NCI-H1048 (cell line): ENCODE measurements around the gene RPP25.
"Not testable (repeated sequence)": the region's sequence is repeated elsewhere in the genome, so short reads cannot be mapped to it uniquely, and the experiment has no call there.

Experiments used
- DNase-seq: peaks from one replicate; lab custom pipeline; 2025; lab: John Stamatoyannopoulos, UW

The RPP25 gene

GRCh38 chr15:74962671-74963070 lies 6.1 kb upstream of the RPP25 start:
- no peak for DNase-seq

GRCh38 chr15:74962219-74962618 lies 5.6 kb upstream of the RPP25 start:
- no peak for DNase-seq

GRCh38 chr15:74961616-74962015 lies 5.0 kb upstream of the RPP25 start:
- DNase-seq: no peak

GRCh38 chr15:74960995-74961588 lies 4.5 kb upstream of the RPP25 start:
- DNase-seq: no peak

- DNase-seq: no peak
Observed at GRCh38 chr15:74960286-74960685, 3.7 kb upstream of the RPP25 start.

DNA sequence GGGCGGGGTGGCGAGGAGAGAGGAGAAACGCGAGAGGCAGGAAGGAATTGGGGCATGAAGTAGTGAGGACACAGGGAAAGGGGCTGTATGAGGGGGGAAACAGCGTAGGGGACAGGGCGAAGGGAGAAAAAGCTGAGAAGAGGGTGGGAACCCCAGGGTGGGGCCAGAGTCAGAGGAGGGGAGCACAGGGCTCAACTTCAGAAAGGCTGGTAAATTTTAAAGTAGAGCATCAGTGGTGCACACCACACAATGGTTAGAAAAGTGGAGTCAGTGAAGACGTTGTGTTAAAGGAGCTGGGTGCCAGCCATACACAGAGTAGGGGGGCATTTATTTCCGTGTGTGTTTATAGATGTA lies 3.0 kb upstream of the RPP25 start:
- DNase-seq: no peak

DNA sequence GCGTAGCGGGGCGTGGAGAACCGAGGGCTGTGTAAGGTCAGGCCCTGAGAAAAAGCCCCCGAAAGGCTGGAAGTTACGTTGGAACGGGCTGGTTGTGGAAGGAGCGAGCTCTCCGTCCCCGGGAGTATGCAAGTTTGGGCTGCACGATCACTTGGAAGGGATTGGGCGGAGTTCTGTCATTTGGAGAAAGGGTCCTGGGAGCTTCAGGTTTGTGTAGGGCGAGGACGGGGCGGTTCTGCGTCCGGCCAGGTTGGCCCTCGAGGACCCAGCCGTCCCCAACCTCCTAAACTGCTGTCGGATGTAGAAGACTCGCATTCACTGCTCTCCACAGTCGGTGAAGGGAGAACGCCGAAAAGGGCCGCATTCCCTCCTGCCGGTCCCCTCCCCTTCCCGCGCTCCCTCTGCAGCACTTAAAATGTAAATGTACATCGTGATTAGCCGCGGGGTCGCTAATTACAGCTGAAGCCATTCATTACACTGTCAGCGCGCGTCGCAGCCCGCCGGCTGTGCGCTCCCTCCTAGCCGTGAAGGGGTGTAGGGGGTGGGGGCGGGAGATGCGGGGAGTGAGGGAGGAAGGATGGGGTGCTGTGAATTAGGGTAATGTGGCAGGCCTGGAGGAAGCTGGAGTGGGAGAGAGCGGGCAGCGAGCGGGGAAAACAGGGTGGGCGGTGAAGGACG lies 2.5 kb upstream of the RPP25 start:
- DNase-seq: no peak

DNA sequence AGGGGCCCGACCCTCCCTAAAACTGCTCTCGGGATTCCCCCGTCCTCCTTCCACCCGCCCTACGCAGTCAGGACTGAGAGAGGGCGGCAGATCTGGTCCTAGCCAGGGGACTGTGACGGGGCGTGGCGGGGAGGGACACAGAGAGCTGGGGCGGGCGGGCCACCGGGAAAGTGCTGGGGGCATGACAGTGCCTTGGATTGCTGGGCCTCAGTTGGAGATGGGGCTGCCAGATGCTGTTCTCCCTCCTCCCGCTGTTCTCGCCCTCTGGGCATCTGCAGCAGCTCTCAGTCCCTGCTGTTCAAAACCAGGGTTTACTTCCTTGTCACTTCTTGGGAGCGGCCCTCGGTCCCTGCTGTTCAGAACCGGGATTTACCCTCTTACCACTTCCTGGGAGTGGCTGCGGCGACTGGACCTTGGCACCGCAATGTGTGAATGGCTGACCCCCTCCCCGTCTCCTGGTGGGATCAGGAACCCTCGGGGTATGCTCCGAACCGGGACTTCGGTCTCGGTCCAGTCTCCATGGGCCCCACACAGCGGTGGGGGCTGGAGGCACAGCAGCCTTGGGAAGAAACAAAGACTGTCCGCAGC lies 1.8 kb upstream of the RPP25 start:
- no peak for DNase-seq

GRCh38 chr15:74957476-74958035 lies 984 bp upstream of the RPP25 start:
- DNase-seq: no peak

DNA sequence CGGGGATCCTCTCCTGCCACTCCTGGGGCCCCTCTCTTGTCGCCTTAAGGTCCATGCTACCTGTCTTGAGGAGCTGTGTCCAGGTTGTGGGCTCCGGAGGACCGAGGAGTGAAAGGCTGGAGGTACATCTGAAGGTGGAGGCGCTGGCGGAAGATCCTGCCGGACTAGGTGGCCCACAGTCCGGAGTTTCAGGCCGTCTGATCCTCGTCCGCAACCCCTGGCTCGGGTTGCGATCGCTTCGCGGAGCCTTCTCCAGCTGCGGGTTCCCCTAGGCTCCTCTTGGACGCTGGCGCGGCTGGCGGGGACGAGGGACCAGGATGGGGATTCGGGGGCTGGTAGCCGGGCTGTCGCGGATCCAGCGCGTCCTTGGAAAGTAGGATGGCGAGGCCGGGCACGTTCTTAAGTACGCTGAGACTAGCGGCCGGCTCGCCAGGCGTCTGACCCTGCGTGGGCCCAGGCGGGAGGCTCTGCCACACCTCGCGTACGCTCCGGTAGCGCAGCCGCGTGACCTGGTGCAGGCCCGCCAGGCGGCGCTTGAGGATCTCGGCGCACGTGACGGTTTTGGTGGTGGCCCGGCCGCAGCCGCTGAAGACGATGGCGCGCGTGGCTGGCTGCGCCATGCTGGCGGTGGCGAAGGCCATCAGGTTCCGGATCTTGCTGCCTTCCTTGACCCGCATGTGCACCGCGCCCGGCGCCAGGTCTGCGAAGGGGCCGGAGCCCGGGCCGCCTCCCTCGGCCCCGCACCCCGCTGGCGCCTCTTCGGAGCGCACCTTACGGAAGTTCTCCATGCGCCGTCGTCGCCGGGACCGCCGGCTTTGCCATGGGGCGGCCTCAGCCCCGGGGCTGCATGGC lies 550 bp downstream of the RPP25 start:
- DNase-seq: no peak

GRCh38 chr15:74955017-74955416 lies 1.6 kb downstream of the RPP25 start:
- DNase-seq: no peak

DNA sequence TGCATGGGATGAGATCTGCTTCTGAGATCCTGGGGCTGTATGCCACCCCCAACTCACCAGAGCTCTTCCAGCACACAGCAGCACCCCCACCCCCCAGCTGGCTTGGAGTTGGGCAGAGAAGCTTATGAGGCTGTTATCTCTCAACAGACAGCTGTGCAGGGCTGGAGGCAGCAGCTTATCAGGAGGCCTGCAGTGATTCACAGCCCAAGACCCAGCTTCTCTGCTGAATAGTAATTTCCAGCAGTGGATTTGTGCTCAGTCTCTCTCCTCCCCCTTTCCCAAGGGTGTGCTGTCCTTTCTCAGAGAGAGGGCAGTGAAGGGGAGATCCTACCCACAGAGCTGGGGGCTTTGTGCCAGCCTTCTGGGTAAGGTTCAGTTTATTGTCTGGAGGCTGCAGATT lies 2.1 kb downstream of the RPP25 start:
- no peak for DNase-seq

- DNase-seq: no peak
Observed at GRCh38 chr15:74951006-74951405, 5.6 kb downstream of the RPP25 start.

GRCh38 chr15:74950078-74950908 lies 6.3 kb downstream of the RPP25 start:
- no peak for DNase-seq

DNA sequence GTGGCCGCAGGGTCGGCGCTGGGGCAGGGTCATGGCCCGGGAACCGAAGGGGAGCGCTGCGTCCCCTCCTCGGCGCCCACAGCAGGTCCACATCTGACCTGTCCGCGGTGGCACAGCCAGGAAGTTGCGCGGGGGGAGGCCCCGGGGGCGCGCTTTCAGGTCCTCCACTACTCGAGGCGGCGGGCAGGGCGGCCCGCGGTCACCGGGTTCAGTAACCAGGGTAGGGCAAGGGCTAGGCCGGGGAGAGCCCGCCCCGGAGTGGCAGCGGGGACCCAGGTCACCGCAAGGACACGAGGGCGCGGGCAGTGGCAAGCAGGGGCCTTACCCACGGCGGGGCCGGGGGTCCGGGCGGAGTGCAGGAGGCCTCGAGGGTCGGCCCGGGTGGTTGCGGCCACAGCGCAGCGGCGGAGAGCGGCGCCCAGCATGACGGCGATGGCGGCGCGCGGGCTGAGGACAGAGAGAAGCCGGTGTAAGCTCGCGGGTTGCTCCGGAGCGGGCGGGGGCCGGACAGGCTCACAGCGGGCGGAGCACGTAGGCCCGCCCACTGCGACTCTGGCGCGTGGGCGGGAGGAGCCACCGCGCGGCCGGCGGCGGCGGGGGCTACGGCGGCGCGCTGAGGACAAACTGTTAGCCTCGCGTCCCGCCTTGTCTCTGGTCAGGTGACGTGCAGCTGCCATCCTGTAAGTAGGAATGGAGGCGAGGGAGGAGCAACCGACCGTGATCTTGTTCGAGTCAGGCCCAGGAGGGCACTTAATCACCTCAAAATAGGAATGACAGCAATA lies 18.8 kb downstream of the RPP25 start, which contains the start of gene COX5A:
COX5A (minus strand) TSS at position 484 of the 782 bp plus-strand sequence; CDS start at position 425, 59 bp downstream.
- peak; percentile 83 for DNase-seq

GRCh38 chr15:74937272-74937589 lies 19.3 kb downstream of the RPP25 start:
- no peak for DNase-seq

- not testable (repeated sequence) for DNase-seq
Observed at GRCh38 chr15:74935193-74935592, 21.4 kb downstream of the RPP25 start.

DNA sequence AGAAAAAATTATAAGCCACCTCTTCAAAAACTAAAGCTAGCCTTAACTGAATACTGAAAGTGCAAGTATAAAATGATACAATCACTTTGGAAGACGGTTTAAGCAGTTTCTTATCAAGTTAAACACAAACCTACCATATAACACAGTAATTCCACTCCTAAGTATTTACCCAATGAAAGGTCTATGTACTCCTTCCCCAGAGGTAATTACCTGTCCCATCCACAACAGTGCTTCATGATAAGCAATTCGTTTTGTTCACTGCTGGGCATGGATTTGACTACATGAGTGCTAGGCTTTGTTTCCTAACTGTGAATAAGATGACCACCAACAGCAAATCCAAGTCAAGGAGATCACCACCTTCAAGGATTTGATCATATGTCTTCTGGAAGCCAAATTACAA lies 23.0 kb downstream of the RPP25 start:
- DNase-seq: no peak

DNA sequence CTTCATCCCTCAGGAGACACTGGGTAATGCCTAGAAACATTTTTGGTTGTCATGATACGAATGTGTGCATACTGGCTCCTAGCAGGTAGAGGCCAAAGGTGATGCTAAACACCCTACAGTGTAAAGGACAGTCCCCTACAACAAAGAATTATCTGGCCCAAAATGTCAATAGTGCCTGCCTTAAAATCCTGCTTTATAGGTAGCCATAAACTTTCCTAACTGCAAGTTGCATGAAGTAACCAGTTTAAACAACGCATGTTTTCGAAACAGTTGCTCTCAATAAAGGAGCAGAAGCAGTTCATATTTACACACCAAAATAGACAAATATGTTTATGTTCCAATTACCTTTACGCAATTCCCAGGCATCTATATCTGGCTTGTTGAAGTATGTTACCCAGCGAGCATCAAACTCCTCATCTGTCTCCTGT lies 27.8 kb downstream of the RPP25 start:
- DNase-seq: no peak

GRCh38 chr15:74924525-74924924 lies 32.0 kb downstream of the RPP25 start:
- DNase-seq: no peak

GRCh38 chr15:74920456-74920855 lies 36.1 kb downstream of the RPP25 start:
- no peak for DNase-seq
